SK-N-SH treated with all-trans-retinoic acid at 6 μM for 48 hours (cell line): Measurements from ENCODE around the gene OAF.

Experiments
- RARB ChIP-seq: fragments of 250-450 bp; sonication (Bioruptor Pico); IDR thresholded peaks from 2 replicates; pipeline ENCODE4 v1.8.0; 2021; ENCODE audit warnings: mild to moderate bottlenecking, moderate library complexity
- SNAI2 ChIP-seq: fragments of 250-450 bp; sonication (Bioruptor Pico); IDR thresholded peaks from 2 replicates; pipeline ENCODE4 v1.5.0; 2020; ENCODE audit warnings: mild to moderate bottlenecking, moderate library complexity

DNA sequence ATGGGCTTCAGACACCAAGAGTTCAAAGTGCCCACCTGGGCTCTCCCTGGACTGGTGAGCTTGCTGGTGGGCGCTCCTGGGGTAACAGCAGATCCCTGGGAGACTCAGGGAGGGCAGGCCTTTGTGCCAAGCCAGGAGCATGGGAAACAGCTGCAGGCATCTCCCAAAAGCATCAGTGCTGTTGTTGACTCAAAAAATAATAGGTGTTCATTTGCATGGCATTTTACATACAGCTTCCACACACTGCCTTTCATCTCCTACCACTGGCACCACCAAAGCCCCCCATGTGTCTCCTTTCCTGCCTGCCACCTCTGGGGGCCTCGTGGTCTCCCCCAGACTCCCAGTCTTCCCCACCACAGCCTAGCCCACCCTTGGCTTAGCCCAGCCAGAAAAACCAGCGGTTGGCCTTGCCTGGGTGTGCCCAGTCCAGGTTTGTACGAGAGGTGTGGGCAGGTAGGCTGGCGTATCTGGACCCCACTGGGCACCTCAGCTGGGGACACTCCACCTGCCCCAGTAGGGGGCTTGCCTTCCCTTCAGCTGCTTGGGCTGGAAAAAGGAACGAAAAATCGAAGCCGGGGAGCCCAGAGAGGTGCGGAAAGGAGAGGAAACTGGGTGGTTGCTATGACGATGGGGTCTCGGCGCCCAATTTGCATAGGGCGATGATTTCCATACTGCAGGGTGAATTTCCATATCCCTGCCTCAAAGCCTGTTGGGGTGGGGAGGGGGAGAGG lies 44.1 kb downstream of the OAF start:
- no peak for TF ChIP-seq RARB (CRISPR knock-in tag)
- TF ChIP-seq SNAI2 (CRISPR knock-in tag), result no peak
